Mesenchymal stem cell (in vitro differentiated cells and primary cell): ENCODE results near the gene REPIN1.

Experiments
- DNase-seq: peaks from one replicate; pipeline ENCODE4 v3.0.0-alpha.2; 2013
- H2AFZ ChIP-seq: one replicate; pipeline ENCODE4 v1.6.1; 2013; ENCODE audit warnings: low read depth, mild to moderate bottlenecking, control low read depth, inconsistent platforms, low read length, moderate library complexity
- H2AK5ac ChIP-seq: 2 replicates; pipeline ENCODE4 v1.6.1; 2013; ENCODE audit warnings: low read length, moderate library complexity, mild to moderate bottlenecking, inconsistent platforms; ENCODE audit not compliant: severe bottlenecking
- H2BK120ac ChIP-seq: one replicate; pipeline ENCODE4 v1.6.1; 2013; ENCODE audit warnings: low read depth, mild to moderate bottlenecking, inconsistent platforms, low read length, moderate library complexity
- H2BK12ac ChIP-seq, 2 experiments: one replicate each; pipeline ENCODE4 v1.6.1; 2013; ENCODE audit warnings: inconsistent platforms in 2 of 2, low read length in 2 of 2, mild to moderate bottlenecking in 2 of 2, moderate library complexity in 2 of 2, control low read depth in 1 of 2
- H2BK15ac ChIP-seq: one replicate; pipeline ENCODE4 v1.6.1; 2013; ENCODE audit warnings: mild to moderate bottlenecking, low read depth, inconsistent platforms; ENCODE audit not compliant: poor library complexity, severe bottlenecking
- H2BK5ac ChIP-seq: 2 replicates; pipeline ENCODE4 v1.6.1; 2013; ENCODE audit warnings: low read depth, mild to moderate bottlenecking, low read length, control low read depth, inconsistent platforms; ENCODE audit not compliant: poor library complexity, severe bottlenecking
- H3K14ac ChIP-seq, 2 experiments: one replicate each; pipeline ENCODE4 v1.6.1; 2013; ENCODE audit warnings: inconsistent platforms in 2 of 2, low read length in 2 of 2, control low read depth in 1 of 2, mild to moderate bottlenecking in 1 of 2, moderate library complexity in 1 of 2
- H3K18ac ChIP-seq, 2 experiments: one replicate each; pipeline ENCODE4 v1.6.1; 2013; ENCODE audit warnings: inconsistent platforms in 2 of 2, low read length in 2 of 2, control low read depth in 1 of 2, low read depth in 1 of 2, mild to moderate bottlenecking in 1 of 2
- H3K23ac ChIP-seq, 2 experiments: one replicate each; pipeline ENCODE4 v1.6.1; 2013; ENCODE audit warnings: inconsistent platforms in 2 of 2, low read length in 2 of 2, mild to moderate bottlenecking in 2 of 2, moderate library complexity in 2 of 2, control low read depth in 1 of 2
- H3K27ac ChIP-seq: 2 replicates; pipeline ENCODE4 v1.5.1; 2013; ENCODE audit warnings: mild to moderate bottlenecking, moderate library complexity, low read length, control low read depth, inconsistent platforms; ENCODE audit not compliant: poor library complexity, severe bottlenecking
- H3K27me3 ChIP-seq, 2 experiments: 2 replicates each; pipeline versions ENCODE4 v1.6.1 to v1.7.0; 2013; ENCODE audit warnings: low read length in 2 of 2, mild to moderate bottlenecking in 2 of 2, moderate library complexity in 2 of 2, control low read depth in 1 of 2, inconsistent platforms in 1 of 2; ENCODE audit not compliant: control insufficient read depth in 1 of 2, insufficient read depth in 1 of 2
- H3K36me3 ChIP-seq, 2 experiments: 2 replicates each; pipeline versions ENCODE4 v1.6.1 to v1.7.0; 2013; ENCODE audit warnings: low read length in 2 of 2, control low read depth in 1 of 2, inconsistent platforms in 1 of 2, low read depth in 1 of 2, mild to moderate bottlenecking in 1 of 2; ENCODE audit not compliant: insufficient read depth in 2 of 2, control insufficient read depth in 1 of 2
- H3K4ac ChIP-seq, 2 experiments: one replicate each; pipeline ENCODE4 v1.6.1; 2013; ENCODE audit warnings: inconsistent platforms in 2 of 2, low read length in 2 of 2, mild to moderate bottlenecking in 2 of 2, moderate library complexity in 2 of 2, control low read depth in 1 of 2, low read depth in 1 of 2
- H3K4me1 ChIP-seq: 2 replicates; pipeline ENCODE4 v1.6.1; 2013; ENCODE audit warnings: low read depth, low read length, control low read depth; ENCODE audit not compliant: control insufficient read depth, insufficient read depth
- H3K4me2 ChIP-seq: 2 replicates; pipeline ENCODE4 v1.6.1; 2013; ENCODE audit warnings: low read length, mild to moderate bottlenecking, inconsistent platforms; ENCODE audit not compliant: poor library complexity, severe bottlenecking
- H3K4me3 ChIP-seq, 2 experiments: 2 replicates each; pipeline versions ENCODE4 v1.5.1 to v1.7.0; 2013; ENCODE audit warnings: low read length in 2 of 2, mild to moderate bottlenecking in 2 of 2, control low read depth in 1 of 2, low read depth in 1 of 2; ENCODE audit not compliant: insufficient read depth in 1 of 2
- H3K79me1 ChIP-seq: replicated peaks from 2 replicates; pipeline ENCODE4 v1.6.1; 2013; ENCODE audit warnings: mild to moderate bottlenecking, control low read depth, low read length, inconsistent platforms; ENCODE audit not compliant: poor library complexity, severe bottlenecking
- H3K9ac ChIP-seq: 2 replicates; pipeline ENCODE4 v1.7.0; 2013; ENCODE audit warnings: mild to moderate bottlenecking, low read length, moderate library complexity
- H3K9me3 ChIP-seq: 2 replicates; pipeline ENCODE4 v1.7.0; 2013; ENCODE audit warnings: mild to moderate bottlenecking, low read length; ENCODE audit not compliant: control insufficient read depth
- H4K8ac ChIP-seq: one replicate; pipeline ENCODE4 v1.6.1; 2013; ENCODE audit warnings: inconsistent platforms, mild to moderate bottlenecking, low read length, moderate library complexity
- H4K91ac ChIP-seq: one replicate; pipeline ENCODE4 v1.6.1; 2013; ENCODE audit warnings: mild to moderate bottlenecking, low read length, inconsistent platforms
- WGBS: methylation state at CpG from one replicate; pipeline ENCODE4 v1.1.7; 2013; ENCODE audit warnings: mixed read lengths; 5-methylcytosine and 5-hydroxymethylcytosine counted together

Gene REPIN1

DNA sequence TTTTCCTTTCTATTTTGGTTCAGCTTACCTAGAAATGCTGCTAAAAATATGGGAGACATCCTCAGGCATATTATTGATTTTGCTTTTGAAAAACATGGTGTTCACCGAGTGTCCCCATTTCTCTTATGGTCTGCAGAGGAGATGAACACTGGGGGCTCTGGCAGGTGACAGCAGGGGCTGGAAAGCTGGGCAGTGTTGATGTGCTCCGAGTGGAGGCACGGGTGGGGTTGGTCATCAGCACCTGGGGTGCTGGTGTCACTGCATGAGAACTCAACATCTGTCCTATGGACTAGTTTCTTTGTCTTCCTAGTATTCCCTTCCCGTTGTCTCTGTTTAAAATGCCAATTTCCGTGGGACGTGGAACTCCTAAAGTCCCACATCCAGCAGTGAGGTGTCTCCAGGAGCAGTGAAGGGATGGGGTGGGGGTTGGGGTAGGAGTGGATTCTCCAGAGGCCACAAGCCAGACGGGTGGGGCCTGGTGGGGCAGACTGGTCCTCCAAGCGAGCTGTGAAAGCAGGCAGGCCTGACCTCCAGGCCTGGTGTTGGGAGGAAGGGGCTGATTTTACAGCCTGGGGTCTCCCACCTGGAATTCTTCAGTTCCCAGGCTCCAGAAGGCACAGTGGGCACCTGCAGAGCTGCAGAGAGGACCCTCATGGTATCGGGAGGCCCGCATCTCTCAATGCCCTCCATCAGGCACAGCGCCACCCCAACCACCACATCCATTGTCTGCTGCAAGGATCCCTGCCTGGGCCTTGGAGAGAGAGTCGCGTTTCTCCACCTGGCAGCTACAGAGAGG, 35.0 kb downstream of the REPIN1 start:
- H3K27me3 ChIP-seq, result no peaks in the 10 kb centered on the region
- no peak overlapping the region for H2AFZ ChIP-seq
- no peak overlapping the region for H2BK5ac ChIP-seq
- H3K27ac ChIP-seq, result no peak overlapping the region
- H2BK120ac ChIP-seq, result no peak overlapping the region
- WGBS, result 92% methylated on average over 12 of the region's 13 CpGs
- H3K9me3 ChIP-seq, result no peaks in the 10 kb centered on the region
- H4K8ac ChIP-seq, result peak overlapping the region; percentile 72
- peak overlapping the region; percentile 94 for H3K9ac ChIP-seq
- H3K36me3 ChIP-seq, result peaks cover under 1 to 15% of the 10 kb centered on the region in 2 experiments
- H2AK5ac ChIP-seq, result no peak overlapping the region
- no peak for DNase-seq
- H3K18ac ChIP-seq, result no peak overlapping the region
- no peak overlapping the region for H3K4me2 ChIP-seq
- H3K4ac ChIP-seq, result peak overlapping the region in 1 of 2 experiments; percentile 16
- peak overlapping the region in 1 of 2 experiments; percentile 59 for H2BK12ac ChIP-seq
- no peak overlapping the region for H3K23ac ChIP-seq
- H2BK15ac ChIP-seq, result no peak overlapping the region
- peaks cover 45% of the 10 kb centered on the region for H3K4me1 ChIP-seq
- peak overlapping the region in 1 of 2 experiments; percentile 9 for H3K14ac ChIP-seq
- peaks cover 5% of the 10 kb centered on the region for H3K79me1 ChIP-seq
- H4K91ac ChIP-seq, result no peak overlapping the region
- peak overlapping the region in 1 of 2 experiments; percentile 87 for H3K4me3 ChIP-seq

DNA sequence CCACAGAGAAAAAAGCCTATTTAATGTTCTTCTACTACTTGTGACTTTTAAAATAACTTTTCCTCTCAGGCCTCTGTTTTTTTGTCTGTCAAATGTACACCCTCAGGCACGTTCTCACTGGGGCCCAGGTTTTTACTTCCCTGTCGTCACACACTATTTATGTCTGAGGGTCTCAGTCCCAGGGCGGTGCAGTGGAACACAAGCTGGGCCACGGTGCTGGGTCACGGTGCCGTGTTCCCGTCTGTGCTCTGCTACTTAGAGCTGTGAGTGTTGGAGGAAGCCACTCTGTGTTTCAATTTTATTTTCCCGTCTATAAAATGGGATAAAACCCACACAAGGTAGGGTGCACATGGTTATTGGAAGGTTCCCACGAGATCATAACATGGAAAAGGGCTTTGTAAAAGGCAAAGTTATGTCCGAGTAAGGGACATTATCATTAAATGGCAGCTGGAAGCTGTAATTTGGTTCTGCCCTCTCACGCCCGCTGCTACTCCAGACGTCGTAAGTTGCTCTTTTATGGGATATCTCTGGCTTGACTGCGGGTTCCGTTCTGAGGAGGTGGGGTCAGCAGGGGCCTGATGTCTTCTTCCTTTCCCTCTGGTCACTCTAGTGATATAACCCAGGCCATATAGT, 35.7 kb downstream of the REPIN1 start:
- no peaks in the 10 kb centered on the region for H3K27me3 ChIP-seq
- 42% methylated on average over 16 of the region's 16 CpGs for WGBS
- H3K27ac ChIP-seq, result no peak overlapping the region

DNA sequence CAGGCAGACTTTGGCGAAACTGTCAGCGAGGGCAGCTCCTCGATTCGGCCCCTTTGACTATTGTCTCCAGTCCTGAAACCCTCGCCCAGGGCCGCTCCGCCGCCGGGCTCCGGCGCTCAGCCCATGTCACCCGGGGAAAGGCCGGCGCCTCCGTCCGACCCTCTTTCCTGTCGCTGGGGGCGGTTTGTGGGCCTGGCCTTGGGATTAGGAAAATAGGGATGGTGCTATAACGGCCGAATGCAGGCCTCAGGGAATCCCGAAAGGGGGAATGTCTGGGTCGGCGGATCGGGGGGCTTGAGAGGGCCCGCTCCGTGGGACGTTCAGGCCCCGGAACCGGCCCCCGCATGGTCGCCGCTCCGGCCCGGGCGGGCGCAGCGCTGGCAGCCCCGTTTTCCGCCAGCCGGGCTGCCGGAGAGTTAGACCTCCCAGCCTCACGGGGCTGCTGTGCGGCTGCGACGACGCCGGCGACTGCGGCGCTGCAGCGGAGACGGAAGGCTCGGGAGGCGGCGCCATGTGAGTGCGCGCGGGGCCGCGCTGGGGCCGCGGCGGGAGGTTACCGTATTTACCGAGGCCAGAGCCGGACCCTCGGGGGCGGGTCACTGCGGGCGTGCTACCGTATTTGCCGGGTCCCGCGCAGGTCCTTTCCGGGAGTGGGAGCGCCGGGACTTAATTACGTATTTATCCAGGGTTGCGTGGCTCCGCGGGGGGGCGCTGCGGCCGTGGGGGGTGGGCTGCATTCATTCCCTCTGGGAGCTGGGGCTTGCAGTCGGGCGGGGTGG, 36.4 kb downstream of the REPIN1 start:
- Histone ChIP-seq H2BK15ac (peak overlapping the region; percentile 93), H2AFZ (peak overlapping the region; percentile 60), H3K14ac (peak overlapping the region in 1 of 2 experiments; percentile 6), H3K36me3 (peaks cover 0 to 13% of the 10 kb centered on the region in 2 experiments), H3K79me1 (no peaks in the 10 kb centered on the region), H3K4ac (peak overlapping the region; percentile 46 to 71), H2BK5ac (no peak overlapping the region), H4K91ac (peak overlapping the region; percentile 47), H2BK120ac (peak overlapping the region; percentile 91), H3K27ac (no peak overlapping the region), H2AK5ac (no peak overlapping the region), H4K8ac (peak overlapping the region; percentile 95), H3K4me2 (peak overlapping the region; percentile 64), H3K23ac (peak overlapping the region in 1 of 2 experiments; percentile 94), H3K18ac (peak overlapping the region; percentile 71 to 84), H3K27me3 (no peaks in the 10 kb centered on the region), H3K9ac (peak overlapping the region; percentile 94), H3K4me1 (peaks cover 38% of the 10 kb centered on the region), H3K4me3 (peak overlapping the region; percentile 68 to 87), H2BK12ac (peak overlapping the region in 1 of 2 experiments; percentile 25), H3K9me3 (no peaks in the 10 kb centered on the region)
- 1% methylated on average over 82 of the region's 86 CpGs for WGBS
- peak; percentile 92 for DNase-seq

More for the DNA sequence above, 35.7 kb downstream of the REPIN1 start:
- peaks cover 43% of the 10 kb centered on the region for H3K4me1 ChIP-seq
- peak overlapping the region; percentile 71 to 84 for H3K18ac ChIP-seq
- peak overlapping the region; percentile 95 for H4K8ac ChIP-seq
- H3K4me3 ChIP-seq, result peak overlapping the region; percentile 68 to 87
- H3K9me3 ChIP-seq, result no peaks in the 10 kb centered on the region
- H4K91ac ChIP-seq, result peak overlapping the region; percentile 47
- peak overlapping the region; percentile 46 to 71 for H3K4ac ChIP-seq
- H2AK5ac ChIP-seq, result no peak overlapping the region
- peak overlapping the region; percentile 91 for H2BK120ac ChIP-seq
- no peak for DNase-seq
- no peaks in the 10 kb centered on the region for H3K79me1 ChIP-seq
- H2BK15ac ChIP-seq, result peak overlapping the region; percentile 93
- no peak overlapping the region for H2BK5ac ChIP-seq
- no peak overlapping the region for H3K23ac ChIP-seq
- no peak overlapping the region for H3K14ac ChIP-seq
- peak overlapping the region; percentile 94 for H3K9ac ChIP-seq
- peak overlapping the region; percentile 60 for H2AFZ ChIP-seq
- H3K36me3 ChIP-seq, result peaks cover 0 to 10% of the 10 kb centered on the region in 2 experiments
- H3K4me2 ChIP-seq, result peak overlapping the region; percentile 64
- H2BK12ac ChIP-seq, result peak overlapping the region; percentile 44 to 81
